ENCODE results near the gene HLA-DQB2.

HLA-DQB2 gene

GRCh38 chr6:32744776-32745175 is 18.6 kb downstream of the HLA-DQB2 start:
- DNase-seq = no peak

DNA sequence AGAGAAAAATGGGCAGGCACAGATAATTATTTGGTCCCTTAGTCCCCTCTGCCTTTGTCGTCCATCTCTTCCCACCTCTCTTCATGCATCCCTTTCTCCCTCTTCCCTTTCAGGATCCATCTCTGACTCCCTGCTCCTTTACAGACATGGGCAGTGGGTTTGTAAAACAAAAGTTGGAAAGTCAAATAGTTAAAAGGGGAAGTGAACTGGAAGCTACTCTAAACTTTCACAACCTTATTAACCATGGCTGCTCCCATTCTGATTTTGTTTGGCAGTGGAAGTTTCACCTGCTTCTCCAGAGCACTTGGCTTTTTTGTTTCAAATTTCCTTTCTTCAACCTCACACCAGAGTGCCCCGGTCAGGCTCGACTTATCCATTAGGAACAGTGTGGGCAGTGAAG is 21.0 kb downstream of the HLA-DQB2 start:
- DNase-seq = no peak

DNA sequence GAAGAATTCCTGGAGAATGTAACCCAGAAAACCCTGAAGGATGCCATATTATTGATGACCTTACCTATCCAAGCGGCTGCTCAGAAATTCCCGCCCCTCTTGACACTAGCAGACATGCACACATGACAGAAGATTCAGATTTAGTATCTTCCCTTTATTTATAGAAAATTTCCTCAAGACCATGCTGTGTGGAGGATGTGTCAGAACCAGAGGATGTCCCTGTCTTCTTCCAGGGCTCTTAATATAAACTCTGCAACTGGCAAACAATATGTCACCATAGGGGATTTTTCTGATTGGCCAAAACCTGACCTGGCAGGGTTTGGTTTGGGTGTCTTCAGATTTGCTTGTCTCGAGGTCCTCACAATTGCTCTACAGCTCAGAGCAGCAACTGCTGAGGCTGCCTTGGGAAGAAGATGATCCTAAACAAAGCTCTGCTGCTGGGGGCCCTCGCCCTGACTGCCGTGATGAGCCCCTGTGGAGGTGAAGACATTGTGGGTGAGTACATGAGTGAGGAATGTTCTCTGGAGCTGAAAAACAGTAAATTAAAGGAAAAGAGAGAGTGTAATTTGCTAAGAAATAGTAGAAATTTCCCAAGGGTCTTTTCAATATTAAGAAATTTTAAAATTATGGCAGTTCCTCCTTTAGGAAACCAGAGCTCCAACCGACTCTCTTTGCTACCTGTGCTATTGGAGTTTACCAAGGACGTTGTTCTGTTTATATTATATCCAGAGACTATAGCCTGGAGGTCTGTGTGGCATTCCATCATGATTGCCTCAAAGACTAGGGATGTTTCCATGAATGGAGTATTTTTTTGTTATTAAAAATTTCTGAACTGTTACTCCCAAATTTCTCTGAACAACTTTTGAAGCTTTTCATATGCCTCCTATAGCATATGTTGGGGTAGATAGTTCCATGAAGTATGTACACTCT is 22.0 kb downstream of the HLA-DQB2 start, which contains the start of gene HLA-DQA2:
Gene HLA-DQA2, plus strand, starts transcription at position 361 of the 930 bp plus-strand sequence. Its CDS starts 53 bp downstream, at position 414.
- no peak for DNase-seq

- no peak for DNase-seq
Observed at GRCh38 chr6:32738126-32738525, 25.2 kb downstream of the HLA-DQB2 start.

DNA sequence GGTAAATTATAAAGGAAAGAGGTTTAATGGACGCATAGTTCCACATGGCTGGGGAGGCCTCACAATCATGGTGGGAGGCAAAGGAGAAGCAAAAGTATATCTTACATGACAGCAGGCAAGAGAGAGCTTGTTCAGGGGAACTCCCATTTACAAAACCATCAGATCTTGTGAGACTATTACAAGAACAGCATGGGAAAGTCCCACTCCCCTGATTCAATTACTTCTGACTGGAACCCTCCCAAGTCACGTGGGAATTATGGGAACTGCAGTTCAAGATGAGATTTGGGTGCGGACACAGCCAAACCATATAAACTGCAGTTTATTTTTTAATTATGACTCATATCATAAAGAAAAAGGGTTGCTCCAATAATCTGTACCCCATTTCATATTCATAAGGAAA is 44.5 kb downstream of the HLA-DQB2 start:
- no peak for DNase-seq

GRCh38 chr6:32716396-32716795 is 46.9 kb downstream of the HLA-DQB2 start:
- DNase-seq = no peak

GRCh38 chr6:32713241-32713640 is 50.1 kb downstream of the HLA-DQB2 start:
- no peak for DNase-seq

- DNase-seq = no peak
Observed at GRCh38 chr6:32709625-32710024, 53.7 kb downstream of the HLA-DQB2 start.

All from NCI-H2029 treated with DMSO at 0.1 percent for 48 hours (cell line).